OCI-LY3 (cell line): ENCODE results near the gene FAM83B.

Experiments used
- EZH2phosphoT487 ChIP-seq: fragments of 200-600 bp; shearing (Covaris generic); IDR thresholded peaks from 2 replicates; pipeline ENCODE4 v1.6.1; 2018; ENCODE audit warnings: antibody characterized with exemption, mixed run types, low read depth
- TF ChIP-seq, protein P1 (sequence below): fragments of 200-600, 300-600 bp; sonication (generic); IDR thresholded peaks from 2 replicates; pipeline ENCODE4 v1.5.1; 2014; ENCODE audit warnings: antibody characterized with exemption, low read length, low read depth

DNA sequence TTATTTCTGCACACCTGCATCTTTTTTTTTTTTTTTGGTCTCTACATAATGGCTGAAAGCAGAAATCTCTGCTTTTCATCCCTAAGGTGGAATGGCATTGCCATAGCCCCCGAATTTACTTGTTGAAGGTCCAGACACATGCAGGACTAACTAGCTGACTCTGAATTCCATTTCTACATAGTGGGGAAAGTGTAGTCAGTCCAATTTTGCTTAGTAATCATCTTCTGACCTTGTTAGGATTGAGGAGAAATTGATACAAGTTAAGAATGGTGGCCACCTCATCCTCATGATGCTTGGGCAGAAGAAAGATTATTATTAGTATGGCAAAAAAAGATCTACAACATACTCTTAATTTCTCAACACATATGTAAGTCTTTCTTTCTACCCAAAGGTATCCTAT is 16.4 kb upstream of the FAM83B start:
- TF ChIP-seq, protein P1, sequence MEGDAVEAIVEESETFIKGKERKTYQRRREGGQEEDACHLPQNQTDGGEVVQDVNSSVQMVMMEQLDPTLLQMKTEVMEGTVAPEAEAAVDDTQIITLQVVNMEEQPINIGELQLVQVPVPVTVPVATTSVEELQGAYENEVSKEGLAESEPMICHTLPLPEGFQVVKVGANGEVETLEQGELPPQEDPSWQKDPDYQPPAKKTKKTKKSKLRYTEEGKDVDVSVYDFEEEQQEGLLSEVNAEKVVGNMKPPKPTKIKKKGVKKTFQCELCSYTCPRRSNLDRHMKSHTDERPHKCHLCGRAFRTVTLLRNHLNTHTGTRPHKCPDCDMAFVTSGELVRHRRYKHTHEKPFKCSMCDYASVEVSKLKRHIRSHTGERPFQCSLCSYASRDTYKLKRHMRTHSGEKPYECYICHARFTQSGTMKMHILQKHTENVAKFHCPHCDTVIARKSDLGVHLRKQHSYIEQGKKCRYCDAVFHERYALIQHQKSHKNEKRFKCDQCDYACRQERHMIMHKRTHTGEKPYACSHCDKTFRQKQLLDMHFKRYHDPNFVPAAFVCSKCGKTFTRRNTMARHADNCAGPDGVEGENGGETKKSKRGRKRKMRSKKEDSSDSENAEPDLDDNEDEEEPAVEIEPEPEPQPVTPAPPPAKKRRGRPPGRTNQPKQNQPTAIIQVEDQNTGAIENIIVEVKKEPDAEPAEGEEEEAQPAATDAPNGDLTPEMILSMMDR: no peak
- no peak for TF ChIP-seq EZH2phosphoT487
